H1 (cell line): ENCODE results near the gene C2CD3. TPM values are rescaled to one million over a fixed set of nuclear protein-coding genes. Genes with fewer than 3 reads are reported as not detected.

Experiments used
- CREB1 ChIP-seq: IDR thresholded peaks from 2 replicates; pipeline ENCODE4 v1.6.1; 2012; ENCODE audit warnings: inconsistent platforms
- NANOG ChIP-seq: IDR thresholded peaks from 2 replicates; pipeline ENCODE4 v1.6.1; 2011; ENCODE audit warnings: low read length, low read depth, mild to moderate bottlenecking, inconsistent platforms; ENCODE audit not compliant: insufficient read depth, poor library complexity, severe bottlenecking
- PHF8 ChIP-seq: fragments of 200-600 bp; sonication (generic); conservative IDR thresholded peaks from 2 replicates; pipeline ENCODE4 v1.7.1; 2012; ENCODE audit warnings: low read depth, mild to moderate bottlenecking, inconsistent platforms, low read length, moderate library complexity
- RAD21 ChIP-seq, 2 experiments: IDR thresholded peaks in 1 of 2; conservative IDR thresholded peaks in 1 of 2; 2 replicates each; pipeline ENCODE4 v1.6.1; 2011; ENCODE audit warnings: low read depth in 2 of 2, low read length in 2 of 2, improper control_type of control experiment in 1 of 2, inconsistent platforms in 1 of 2, mild to moderate bottlenecking in 1 of 2, moderate library complexity in 1 of 2
- RXRA ChIP-seq: IDR thresholded peaks from 2 replicates; pipeline ENCODE4 v1.6.1; 2011; ENCODE audit warnings: low read depth, mild to moderate bottlenecking, low read length, moderate library complexity; ENCODE audit not compliant: insufficient read depth
- TAF7 ChIP-seq: optimal IDR thresholded peaks from 2 replicates; pipeline ENCODE3; 2011; ENCODE audit warnings: low read depth, mild to moderate bottlenecking, inconsistent platforms, low read length, moderate library complexity, borderline replicate concordance
- polyA plus RNA-seq, 7 experiments: library from polyadenylated mRNA; depleted of rRNA in 3 of 7; stranded (reverse) in 5 of 7; unstranded in 2 of 7; fragments of >200 nt in 5 of 7; fragments of 200-250 nt in 2 of 7; gene quantifications; 1 replicate in 5 of 7; 2 replicates in 1 of 7; 4 replicates in 1 of 7; pipeline versions ENCODE4 v1.2.1 to v1.2.3, GENCODE V29; 2011 to 2013; ENCODE audit warnings: missing spikeins in 2 of 7, mixed read lengths in 2 of 7
- total RNA-seq: library from RNA; stranded (reverse); fragmentation: NEBNext Ultra II Directional; extraction: Animal tissue kit (Norgen Biotek cat#: 25700); gene quantifications from 2 replicates; pipeline ENCODE4 v1.2.1, GENCODE V29; 2021

Gene C2CD3
- total and polyA plus RNA-seq, 2 of the 8 experiments (the other 6 are each of a cell fraction or from before 2014, with no cell fraction given), result 11.0 to 29.1 TPM

DNA sequence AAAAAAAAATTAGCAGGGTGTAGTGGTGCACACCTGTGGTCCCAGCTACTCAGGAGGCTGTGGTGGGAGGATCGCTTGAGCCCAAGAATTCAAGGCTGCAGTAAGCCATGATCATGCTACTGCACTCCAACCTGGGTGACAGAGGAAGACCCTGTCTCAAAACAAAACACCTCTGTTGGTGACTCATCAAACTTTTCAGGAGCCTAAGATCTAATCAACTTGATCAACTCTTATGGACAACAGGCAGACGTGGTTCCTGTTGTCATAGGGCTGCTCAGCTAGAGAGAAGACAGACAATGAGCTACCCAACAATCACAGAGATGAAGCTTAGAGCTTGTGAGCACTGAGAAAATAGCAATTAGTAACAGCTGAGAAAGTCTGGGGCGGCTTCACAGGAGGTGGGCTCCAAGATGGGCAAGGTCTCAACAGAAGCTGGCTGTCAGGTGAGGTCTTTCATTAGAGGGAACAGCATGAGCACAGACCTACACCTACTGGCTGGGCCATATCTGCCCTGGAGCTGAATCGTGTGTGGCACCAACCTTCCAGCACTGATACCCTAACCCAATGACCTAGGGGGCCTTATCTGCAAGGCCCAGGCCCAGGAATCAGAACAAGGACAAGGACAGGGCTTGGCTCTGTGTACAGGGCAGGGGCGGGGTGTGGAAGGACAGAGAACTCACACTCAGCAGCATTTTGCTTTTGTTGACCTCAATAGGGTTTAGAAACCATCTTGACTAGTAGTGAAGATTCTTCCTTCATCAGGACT, 154.7 kb downstream of the C2CD3 start (continued):
- TF ChIP-seq RXRA (no peak), RAD21 (IDR thresholded peaks at IDR 0.05 in 1 of 2, conservative IDR thresholded peaks at IDR 0.05 in 1 of 2; ENCODE audit: low read depth in 2 of 2, low read length in 2 of 2) (no peak), CREB1 (no peak), PHF8 (no peak), NANOG (no peak), TAF7 (no peak)
